HG03060 (cell line): ENCODE measurements around the gene TEX14.

Experiments
- ATAC-seq: cut with Tn5 transposase; IDR thresholded peaks from one replicate; pipeline ENCODE4 v1.9.1; 2021; ENCODE audit warnings: low read depth, moderate number of reproducible peaks; ENCODE audit not compliant: unreplicated experiment

The TEX14 gene

GRCh38 chr17:58530655-58531054, 161.2 kb downstream of the TEX14 start:
- no peak for ATAC-seq

GRCh38 chr17:58529275-58529674, 162.6 kb downstream of the TEX14 start:
- no peak for ATAC-seq

- no peak for ATAC-seq
These were observed 163.4 kb downstream of the TEX14 start for GRCh38 chr17:58528443-58528842.

- no peak for ATAC-seq
These were observed 163.9 kb downstream of the TEX14 start for GRCh38 chr17:58527949-58528348.

GRCh38 chr17:58527306-58527705, 164.5 kb downstream of the TEX14 start:
- ATAC-seq, result no peak

GRCh38 chr17:58525239-58525638, 166.6 kb downstream of the TEX14 start:
- no peak for ATAC-seq

- ATAC-seq, result no peak
These were observed 170.2 kb downstream of the TEX14 start for GRCh38 chr17:58521680-58522079.

- ATAC-seq, result no peak
These were observed 170.9 kb downstream of the TEX14 start for GRCh38 chr17:58520843-58521430.

- ATAC-seq, result peak; percentile 74
These were observed 173.8 kb downstream of the TEX14 start for GRCh38 chr17:58517928-58518609.

GRCh38 chr17:58517378-58517927, 174.4 kb downstream of the TEX14 start:
- peak; percentile 10 for ATAC-seq

- no peak for ATAC-seq
These were observed 175.0 kb downstream of the TEX14 start for GRCh38 chr17:58516644-58517377.

- ATAC-seq, result no peak
These were observed 176.6 kb downstream of the TEX14 start for GRCh38 chr17:58515286-58515685.

GRCh38 chr17:58514770-58515157, 177.1 kb downstream of the TEX14 start:
- ATAC-seq, result no peak

GRCh38 chr17:58513965-58514769, 177.7 kb downstream of the TEX14 start, which contains the start of gene MTMR4:
MTMR4 (minus strand) TSS chr17:58514638; CDS start chr17:58514407, 231 bp downstream.
- no peak for ATAC-seq

- no peak for ATAC-seq
These were observed 178.4 kb downstream of the TEX14 start for GRCh38 chr17:58513267-58513964.

- no peak for ATAC-seq
These were observed 181.8 kb downstream of the TEX14 start for GRCh38 chr17:58510075-58510474.

- ATAC-seq, result no peak
These were observed 183.3 kb downstream of the TEX14 start for GRCh38 chr17:58508341-58509067.

GRCh38 chr17:58507123-58507634, 184.7 kb downstream of the TEX14 start:
- ATAC-seq, result no peak
